Right lobe of liver (tissue), 6 donors: ENCODE results near the gene FOXE3. TPM values are rescaled to one million over a fixed set of nuclear protein-coding genes. Genes with fewer than 3 reads are reported as not detected.

ENCODE experiments used
- ATAC-seq, 4 donors: fragments of 200-7000 bp; cut with Tn5 transposase; one replicate each; pipeline ENCODE4 v1.9.1; 2020; ENCODE audit warnings: mild to moderate bottlenecking in 4 of 4, moderate library complexity in 4 of 4
- DNase-seq, 3 donors: peaks; one replicate each; pipeline ENCODE4 v3.0.0-alpha.2; 2020
- H3K27ac ChIP-seq, 3 donors: fragments of 200-600 bp; one replicate each; pipeline ENCODE4 v1.8.0; 2022
- H3K27me3 ChIP-seq, 2 donors: fragments of 200-600 bp; one replicate each; pipeline ENCODE4 v1.8.0; 2022
- H3K36me3 ChIP-seq, 4 donors: fragments of 200-600 bp; sonication (generic) in 1 of 4; one replicate each; pipeline versions ENCODE4 v1.5.1 to v1.8.0; 2017 to 2022; ENCODE audit warnings: control low read depth in 1 of 4
- H3K4me1 ChIP-seq, 4 donors: fragments of 200-600 bp; sonication (generic) in 1 of 4; one replicate each; pipeline versions ENCODE4 v1.5.1 to v1.8.0; 2017 to 2022; ENCODE audit warnings: control low read depth in 1 of 4
- H3K4me3 ChIP-seq, 3 donors: fragments of 200-600 bp; one replicate each; pipeline ENCODE4 v1.8.0; 2022
- H3K9me3 ChIP-seq, 4 donors: fragments of 200-600 bp; sonication (generic) in 1 of 4; one replicate each; pipeline versions ENCODE4 v1.5.1 to v1.8.0; 2017 to 2022; ENCODE audit warnings: control low read depth in 1 of 4
- POLR2A ChIP-seq: fragments of 450-650 bp; IDR thresholded peaks from one replicate; pipeline ENCODE4 v1.6.1; 2017; ENCODE audit warnings: antibody characterized with exemption, mild to moderate bottlenecking
- WGBS: methylation state at CpG from one replicate; pipeline ENCODE4 v1.1.6; 2018; ENCODE audit warnings: low coverage, low lambda C conversion rate; ENCODE audit not compliant: insufficient coverage; ENCODE audit errors: missing lambda C conversion rate; 5-methylcytosine and 5-hydroxymethylcytosine counted together
- intact Hi-C, 2 donors: fragments of 100-400 bp; cut with DNase I; formaldehyde crosslinking; loops; one replicate each; pipeline versions ENCODE4 v1.11.2 to v1.14.1; 2022
- long read RNA-seq: library from polyadenylated mRNA; unstranded; transcript quantifications from one replicate; pipeline ENCODE4 v2.0.0, GENCODE V29; 2019
- total RNA-seq, 6 experiments: library from RNA; depleted of rRNA in 2 of 6; stranded (reverse); fragments of >200 nt in 2 of 6; fragmentation: NEBNext Ultra II Directional in 3 of 6; extraction: Animal tissue kit (Norgen Biotek cat#: 25700) in 3 of 6; gene quantifications; one replicate each; pipeline versions ENCODE4 v1.1.0 to v1.2.4, GENCODE V29; 2016 to 2023
- TF ChIP-seq, protein P1 (sequence below), 4 donors: fragments of 200-600 bp in 3 of 4; fragments of 450-650 bp in 1 of 4; IDR thresholded peaks; one replicate each; pipeline versions ENCODE4 v1.5.1 to v1.8.0; 2016 to 2022; ENCODE audit warnings: antibody characterized with exemption in 4 of 4, mild to moderate bottlenecking in 2 of 4
- donor health status: DM: no; HTN: yes; CAD: no.
- donor health status: DM: no; HTN: no; CAD: no.
- donor health status: DM: no; HTN: no; CAD: no.
- donor health status: DM: no; HTN: yes; CAD: no.
- donor health status: DM: no; HTN: yes; CAD: no.

FOXE3 gene
- total RNA-seq, result not detected
- long read RNA-seq, result 0 reads

- intact Hi-C loops, result loop anchor here in 1 of 2 donors (10.0 kb wide), 1 partner anchor 231 kb away; no protein-coding TSS in a partner anchor
- TF ChIP-seq, protein P1, sequence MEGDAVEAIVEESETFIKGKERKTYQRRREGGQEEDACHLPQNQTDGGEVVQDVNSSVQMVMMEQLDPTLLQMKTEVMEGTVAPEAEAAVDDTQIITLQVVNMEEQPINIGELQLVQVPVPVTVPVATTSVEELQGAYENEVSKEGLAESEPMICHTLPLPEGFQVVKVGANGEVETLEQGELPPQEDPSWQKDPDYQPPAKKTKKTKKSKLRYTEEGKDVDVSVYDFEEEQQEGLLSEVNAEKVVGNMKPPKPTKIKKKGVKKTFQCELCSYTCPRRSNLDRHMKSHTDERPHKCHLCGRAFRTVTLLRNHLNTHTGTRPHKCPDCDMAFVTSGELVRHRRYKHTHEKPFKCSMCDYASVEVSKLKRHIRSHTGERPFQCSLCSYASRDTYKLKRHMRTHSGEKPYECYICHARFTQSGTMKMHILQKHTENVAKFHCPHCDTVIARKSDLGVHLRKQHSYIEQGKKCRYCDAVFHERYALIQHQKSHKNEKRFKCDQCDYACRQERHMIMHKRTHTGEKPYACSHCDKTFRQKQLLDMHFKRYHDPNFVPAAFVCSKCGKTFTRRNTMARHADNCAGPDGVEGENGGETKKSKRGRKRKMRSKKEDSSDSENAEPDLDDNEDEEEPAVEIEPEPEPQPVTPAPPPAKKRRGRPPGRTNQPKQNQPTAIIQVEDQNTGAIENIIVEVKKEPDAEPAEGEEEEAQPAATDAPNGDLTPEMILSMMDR (IDR thresholded peaks at IDR 0.05), result no peak
- TF ChIP-seq POLR2A, result no peak
- Histone ChIP-seq H3K4me3 (no peak within 1 kb of the TSS), H3K36me3 (no peaks in the 10 kb centered on the region), H3K27me3 (no peaks in the 10 kb centered on the region), H3K4me1 (no peaks in the 10 kb centered on the region), H3K9me3 (no peaks in the 10 kb centered on the region), H3K27ac (no peak within 1 kb of the TSS)
- 33% methylated on average over 5 of the region's 21 CpGs for WGBS
- DNase-seq, result no peak
- no peak for ATAC-seq
These were observed at the start of gene FOXE3 for GRCh38 chr1:47415728-47416318. Gene FOXE3 (plus strand): TSS chr1:47416285. CDS start chr1:47416316, 31 bp downstream.

DNA sequence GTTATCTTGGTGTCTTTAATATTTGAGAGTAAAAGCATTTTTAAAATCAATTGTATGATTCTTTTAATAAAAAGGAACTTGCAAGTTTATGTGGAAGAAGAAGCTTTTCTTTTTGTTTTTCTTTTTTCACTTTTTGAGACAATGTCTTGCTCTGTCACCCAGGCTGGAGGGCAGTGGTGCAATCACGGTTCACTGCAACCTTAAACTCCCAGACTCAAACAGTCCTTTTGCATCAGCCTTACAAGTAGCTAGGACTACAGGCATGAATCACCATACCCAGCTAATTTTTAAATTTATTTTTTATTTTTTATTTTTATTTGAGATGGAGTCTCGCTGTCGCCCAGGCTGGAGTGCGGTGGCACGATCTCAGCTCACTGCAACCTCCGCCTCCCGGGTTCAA lies 48.4 kb upstream of the FOXE3 start:
- ATAC-seq (no peak), DNase-seq (no peak)
- Histone ChIP-seq H3K9me3 (no peaks in the 10 kb centered on the region), H3K4me3 (no peak overlapping the region), H3K4me1 (no peaks in the 10 kb centered on the region), H3K27me3 (no peaks in the 10 kb centered on the region), H3K27ac (no peak overlapping the region), H3K36me3 (peaks cover 2 to 28% (median 9%) of the 10 kb centered on the region in 4 donors)
- intact Hi-C loops, result no loop called here
- 88% methylated on average over 6 of the region's 7 CpGs for WGBS
- TF ChIP-seq POLR2A, result no peak
- TF ChIP-seq, protein P1 (IDR thresholded peaks at IDR 0.05), result no peak

GRCh38 chr1:47371016-47371517 lies 45.0 kb upstream of the FOXE3 start:
- peaks cover 5 to 62% (median 28%) of the 10 kb centered on the region in 4 donors for H3K36me3 ChIP-seq
- TF ChIP-seq POLR2A, result no peak
- TF ChIP-seq, protein P1 (IDR thresholded peaks at IDR 0.05), result no peak

GRCh38 chr1:47374501-47374900 lies 41.6 kb upstream of the FOXE3 start:
- no peak for TF ChIP-seq POLR2A
- TF ChIP-seq, protein P1 (IDR thresholded peaks at IDR 0.05), result no peak
- Histone ChIP-seq H3K27ac (no peak overlapping the region), H3K4me3 (no peak overlapping the region), H3K36me3 (peaks cover 11 to 49% (median 24%) of the 10 kb centered on the region in 4 donors), H3K9me3 (no peaks in the 10 kb centered on the region), H3K4me1 (peaks cover 0 to 23% (median 0%) of the 10 kb centered on the region in 4 donors), H3K27me3 (no peaks in the 10 kb centered on the region)
- intact Hi-C loops, result no loop called here
- ATAC-seq, result no peak
- WGBS, result 88% methylated on average over 1 of the region's 1 CpG
- no peak for DNase-seq

More at GRCh38 chr1:47371016-47371517, 45.0 kb upstream of the FOXE3 start:
- intact Hi-C loops, result no loop called here
- Histone ChIP-seq H3K27ac (no peak overlapping the region), H3K4me3 (no peak overlapping the region), H3K27me3 (no peaks in the 10 kb centered on the region), H3K9me3 (no peaks in the 10 kb centered on the region), H3K4me1 (no peaks in the 10 kb centered on the region)
- DNase-seq, result no peak
- ATAC-seq, result no peak
